Bronchial epithelial cell (primary cell): ENCODE results near the gene SEMA5B. TPM values are rescaled to one million over a fixed set of nuclear protein-coding genes. Genes with fewer than 3 reads are reported as not detected.

Experiments used
- DNase-seq: peaks from one replicate; pipeline ENCODE4 v3.0.0-alpha.2; 2010; ENCODE audit warnings: low read depth
- FAIRE-seq: peaks from 2 replicates; lab custom pipeline; 2011; peaks lifted over from hg19 to GRCh38; lab: Jason Lieb, UNC
- H3K27me3 ChIP-seq: 2 replicates; pipeline ENCODE4 v1.5.1; 2011; ENCODE audit warnings: low read length; ENCODE audit not compliant: control insufficient read depth, insufficient read depth
- H3K36me3 ChIP-seq: 2 replicates; pipeline ENCODE4 v1.5.1; 2011; ENCODE audit warnings: low read length; ENCODE audit not compliant: control insufficient read depth, insufficient read depth
- H3K4me3 ChIP-seq: 2 replicates; pipeline ENCODE4 v1.5.1; 2011; ENCODE audit warnings: mild to moderate bottlenecking, low read depth, low read length, control low read depth
- CTCF ChIP-seq: IDR thresholded peaks from 2 replicates; pipeline ENCODE4 v1.5.1; 2011; ENCODE audit warnings: mild to moderate bottlenecking, moderate library complexity, low read length, control low read depth, inconsistent platforms; ENCODE audit not compliant: insufficient read depth, severe bottlenecking
- total RNA-seq: library from RNA; depleted of rRNA; stranded (reverse); fragments of >200 nt; gene quantifications from 2 replicates; pipeline ENCODE4 v1.2.1, GENCODE V29; 2014

SEMA5B gene
- total RNA-seq, 1 donor from 2014 or later = under 0.01 TPM

- DNase-seq = no peak
- H3K27me3 ChIP-seq = no peaks in the 10 kb centered on the region
- H3K4me3 ChIP-seq = no peak overlapping the region
- no peaks in the 10 kb centered on the region for H3K36me3 ChIP-seq
- TF ChIP-seq CTCF = no peak
- FAIRE-seq = no peak
Observed at GRCh38 chr3:122886946-122887345, 140.6 kb downstream of the SEMA5B start.

GRCh38 chr3:122886251-122886650 is 141.3 kb downstream of the SEMA5B start:
- Histone ChIP-seq H3K36me3 (no peaks in the 10 kb centered on the region), H3K27me3 (no peaks in the 10 kb centered on the region), H3K4me3 (no peak overlapping the region)
- no peak for DNase-seq
- no peak for FAIRE-seq
- TF ChIP-seq CTCF = no peak

- no peak overlapping the region for H3K4me3 ChIP-seq
- DNase-seq = no peak
- no peaks in the 10 kb centered on the region for H3K36me3 ChIP-seq
- no peak for TF ChIP-seq CTCF
- FAIRE-seq = no peak
- no peaks in the 10 kb centered on the region for H3K27me3 ChIP-seq
Observed at GRCh38 chr3:122882361-122882947, 145.1 kb downstream of the SEMA5B start.

- DNase-seq (no peak), FAIRE-seq (no peak)
- no peak for TF ChIP-seq CTCF
- Histone ChIP-seq H3K36me3 (no peaks in the 10 kb centered on the region), H3K27me3 (no peaks in the 10 kb centered on the region), H3K4me3 (no peak overlapping the region)
Observed at GRCh38 chr3:122880624-122881023, 146.9 kb downstream of the SEMA5B start.

- DNase-seq = no peak
- no peak for FAIRE-seq
Observed at GRCh38 chr3:122880173-122880572, 147.4 kb downstream of the SEMA5B start.

More at GRCh38 chr3:122880173-122880572, 147.4 kb downstream of the SEMA5B start:
- no peak for TF ChIP-seq CTCF
- no peaks in the 10 kb centered on the region for H3K36me3 ChIP-seq
- H3K4me3 ChIP-seq = no peak overlapping the region
- no peaks in the 10 kb centered on the region for H3K27me3 ChIP-seq
